HepG2 (cell line): Measurements from ENCODE around the gene SLC6A6. TPM values are rescaled to one million over a fixed set of nuclear protein-coding genes. Genes with fewer than 3 reads are reported as not detected.

Experiments
- ATAC-seq: fragments of 200-7000 bp; cut with Tn5 transposase; 3 replicates; pipeline ENCODE4 v1.9.1; 2020; ENCODE audit warnings: mild to moderate bottlenecking, moderate library complexity
- BruUV-seq: library from RNA; stranded (reverse); fragments of 400-500 nt; replicated peaks from 2 replicates; lab custom pipeline; 2021; lab: Mats Ljungman, UMichigan
- CTCF ChIA-PET: fragments of 300-600 bp; formaldehyde crosslinking; extraction: SDS; loops from one replicate; lab custom pipeline; 2021; ENCODE audit warnings: low total read pairs, inconsistent platforms, low intra/inter-chr PET ratio; lab: Yijun Ruan, JAX
- POLR2A ChIA-PET: fragments of 350-600 bp; sonication (Branson Sonifier 250); formaldehyde crosslinking; loops from one replicate; lab custom pipeline; 2020; ENCODE audit warnings: antibody characterized with exemption, inconsistent platforms; lab: Yijun Ruan, JAX
- DNase-seq: peaks from one replicate; pipeline ENCODE4 v3.0.0-alpha.2; 2015; ENCODE audit warnings: low spot score
- FAIRE-seq: peaks from 3 replicates; lab custom pipeline; 2011; peaks lifted over from hg19 to GRCh38; lab: Jason Lieb, UNC
- H2AFZ ChIP-seq: one replicate; pipeline ENCODE4 v1.6.1; 2011; ENCODE audit warnings: low read length, inconsistent platforms
- H3K27ac ChIP-seq: fragments of 300-600 bp; 3 replicates; pipeline ENCODE4 v1.8.0; 2011; ENCODE audit warnings: mixed run types, mild to moderate bottlenecking, mixed read lengths, low read length, inconsistent platforms; ENCODE audit not compliant: insufficient read depth; ENCODE audit errors: extremely low read length
- H3K27me3 ChIP-seq, 2 experiments: fragments of 200-600 bp in 1 of 2; 2 replicates in 1 of 2; 3 replicates in 1 of 2; pipeline versions ENCODE4 v1.6.0 to v1.8.0; 2011; ENCODE audit warnings: low read length in 2 of 2, mild to moderate bottlenecking in 2 of 2, moderate library complexity in 2 of 2, inconsistent platforms in 1 of 2; ENCODE audit not compliant: insufficient read depth in 2 of 2, control insufficient read depth in 1 of 2
- H3K36me3 ChIP-seq, 2 experiments: fragments of 200-600 bp in 1 of 2; replicated peaks in 1 of 2; 2 replicates in 1 of 2; 3 replicates in 1 of 2; pipeline versions ENCODE4 v1.5.1 to v1.8.0; 2011; ENCODE audit warnings: low read length in 2 of 2, inconsistent platforms in 1 of 2; ENCODE audit not compliant: insufficient read depth in 2 of 2, control insufficient read depth in 1 of 2
- H3K4me1 ChIP-seq: 2 replicates; pipeline ENCODE4 v1.5.1; 2012; ENCODE audit warnings: low read length, inconsistent platforms; ENCODE audit not compliant: insufficient read depth
- H3K4me2 ChIP-seq: 2 replicates; pipeline ENCODE4 v1.6.0; 2011; ENCODE audit warnings: low read depth, low read length, inconsistent platforms
- H3K4me3 ChIP-seq, 3 experiments: fragments of 200-600 bp in 1 of 3; sonication (generic), shearing (Covaris generic) in 1 of 3; replicated peaks in 1 of 3; 2 replicates each; pipeline ENCODE4 v1.5.1; 2011 to 2016; ENCODE audit warnings: low read length in 3 of 3, inconsistent platforms in 2 of 3, low read depth in 2 of 3, mild to moderate bottlenecking in 2 of 3, control low read depth in 1 of 3, mixed read lengths in 1 of 3; ENCODE audit not compliant: insufficient read depth in 1 of 3
- H3K79me2 ChIP-seq: one replicate; pipeline ENCODE4 v1.6.1; 2011; ENCODE audit warnings: low read length, inconsistent platforms; ENCODE audit not compliant: insufficient read depth
- H3K9ac ChIP-seq: 2 replicates; pipeline ENCODE4 v1.6.0; 2011; ENCODE audit warnings: mild to moderate bottlenecking, low read depth, low read length, inconsistent platforms; ENCODE audit not compliant: insufficient read depth
- H3K9me3 ChIP-seq: 2 replicates; pipeline ENCODE4 v1.5.1; 2012; ENCODE audit warnings: mild to moderate bottlenecking, low read length
- H4K20me1 ChIP-seq: 2 replicates; pipeline ENCODE4 v1.6.0; 2011; ENCODE audit warnings: inconsistent platforms, mild to moderate bottlenecking, low read length, moderate library complexity; ENCODE audit not compliant: insufficient read depth
- NR2F6 ChIP-seq, 2 experiments: IDR thresholded peaks; 2 replicates each; pipeline ENCODE4 v1.6.1; 2016; ENCODE audit warnings: antibody characterized with exemption in 1 of 2, mild to moderate bottlenecking in 1 of 2
- PRDM15 ChIP-seq: sonication (generic); formaldehyde crosslinking; IDR thresholded peaks from 2 replicates; pipeline ENCODE4 v1.4.0; 2020; ENCODE audit warnings: missing genetic modification reagents
- REL ChIP-seq: sonication (generic); formaldehyde crosslinking; conservative IDR thresholded peaks from 2 replicates; pipeline ENCODE4 v1.8.0; 2022; ENCODE audit warnings: mild to moderate bottlenecking, missing genetic modification reagents, moderate library complexity
- ZNF232 ChIP-seq: sonication (generic); formaldehyde crosslinking; IDR thresholded peaks from 2 replicates; pipeline ENCODE4 v1.4.0; 2020; ENCODE audit warnings: missing genetic modification reagents, borderline replicate concordance
- ZNF44 ChIP-seq: sonication (generic); formaldehyde crosslinking; IDR thresholded peaks from 2 replicates; pipeline ENCODE4 v1.5.1; 2020; ENCODE audit warnings: mild to moderate bottlenecking, missing genetic modification reagents
- ZNF468 ChIP-seq: sonication (generic); formaldehyde crosslinking; IDR thresholded peaks from 2 replicates; pipeline ENCODE4 v1.8.0; 2022; ENCODE audit warnings: mild to moderate bottlenecking, moderate library complexity, missing genetic modification reagents
- ZNF878 ChIP-seq: sonication (generic); formaldehyde crosslinking; IDR thresholded peaks from 2 replicates; pipeline ENCODE4 v1.8.1; 2023; ENCODE audit warnings: mild to moderate bottlenecking, missing genetic modification reagents, moderate library complexity
- ZNF883 ChIP-seq: sonication (generic); formaldehyde crosslinking; IDR thresholded peaks from 2 replicates; pipeline ENCODE4 v1.5.1; 2020; ENCODE audit warnings: mild to moderate bottlenecking, missing genetic modification reagents; ENCODE audit errors: not compliant biosample characterization
- WGBS: methylation state at CpG from one replicate; pipeline ENCODE4 v1.1.6; 2017; ENCODE audit warnings: low lambda C conversion rate; 5-methylcytosine and 5-hydroxymethylcytosine counted together
- in situ Hi-C: cut with HindIII; loops from 2 replicates; pipeline ENCODE4 v1.10.0; 2017; ENCODE audit warnings: low pct_unique_long_range_greater_than_20kb; ENCODE audit not compliant: extremely low pct_ligation_motif_present
- intact Hi-C: fragments of 100-400 bp; cut with micrococcal nuclease; formaldehyde crosslinking; loops from one replicate; pipeline ENCODE4 v1.10.0; 2022; ENCODE audit not compliant: unreplicated experiment
- polyA plus RNA-seq, 8 experiments: library from polyadenylated mRNA; depleted of rRNA in 3 of 8; stranded (reverse) in 7 of 8; unstranded in 1 of 8; fragments of >200 nt; fragmentation: Illumina TruSeq in 4 of 8; extraction: Trizol in 4 of 8; gene quantifications; 2 replicates each; pipeline versions ENCODE4 v1.2.1 to v1.2.3, GENCODE V29; 2011 to 2016; ENCODE audit warnings: low read depth in 4 of 8, missing spikeins in 1 of 8, mixed read lengths in 1 of 8; ENCODE audit not compliant: insufficient read depth in 1 of 8
- total RNA-seq, 5 experiments: library from RNA; depleted of rRNA; stranded (reverse); fragments of >200 nt; fragmentation: Illumina TruSeq; extraction: Trizol; gene quantifications; 2 replicates each; pipeline ENCODE4 v1.2.3, GENCODE V29; 2016; ENCODE audit warnings: low read depth in 1 of 5
- TF ChIP-seq, protein P1 (sequence below): sonication (generic); formaldehyde crosslinking; IDR thresholded peaks from 2 replicates; pipeline ENCODE4 v1.4.0; 2020; ENCODE audit warnings: mild to moderate bottlenecking, missing genetic modification reagents, borderline replicate concordance

SLC6A6 gene
- total and polyA plus RNA-seq, 2 of the 13 experiments (the other 11 are each of a cell fraction or from before 2014, with no cell fraction given), result 14.1 to 20.7 TPM

- ChIA-PET CTCF (no interaction called here), POLR2A (no interaction called here)
- no peak overlapping the region for H3K9ac ChIP-seq
- no peaks in the 10 kb centered on the region for H4K20me1 ChIP-seq
- no peaks in the 10 kb centered on the region for H3K79me2 ChIP-seq
- H3K4me3 ChIP-seq, result no peak overlapping the region
- no peak for FAIRE-seq
- peaks cover 19% of the 10 kb centered on the region for H3K4me1 ChIP-seq
- intact Hi-C loops, result no loop called here
- TF ChIP-seq, protein P1, sequence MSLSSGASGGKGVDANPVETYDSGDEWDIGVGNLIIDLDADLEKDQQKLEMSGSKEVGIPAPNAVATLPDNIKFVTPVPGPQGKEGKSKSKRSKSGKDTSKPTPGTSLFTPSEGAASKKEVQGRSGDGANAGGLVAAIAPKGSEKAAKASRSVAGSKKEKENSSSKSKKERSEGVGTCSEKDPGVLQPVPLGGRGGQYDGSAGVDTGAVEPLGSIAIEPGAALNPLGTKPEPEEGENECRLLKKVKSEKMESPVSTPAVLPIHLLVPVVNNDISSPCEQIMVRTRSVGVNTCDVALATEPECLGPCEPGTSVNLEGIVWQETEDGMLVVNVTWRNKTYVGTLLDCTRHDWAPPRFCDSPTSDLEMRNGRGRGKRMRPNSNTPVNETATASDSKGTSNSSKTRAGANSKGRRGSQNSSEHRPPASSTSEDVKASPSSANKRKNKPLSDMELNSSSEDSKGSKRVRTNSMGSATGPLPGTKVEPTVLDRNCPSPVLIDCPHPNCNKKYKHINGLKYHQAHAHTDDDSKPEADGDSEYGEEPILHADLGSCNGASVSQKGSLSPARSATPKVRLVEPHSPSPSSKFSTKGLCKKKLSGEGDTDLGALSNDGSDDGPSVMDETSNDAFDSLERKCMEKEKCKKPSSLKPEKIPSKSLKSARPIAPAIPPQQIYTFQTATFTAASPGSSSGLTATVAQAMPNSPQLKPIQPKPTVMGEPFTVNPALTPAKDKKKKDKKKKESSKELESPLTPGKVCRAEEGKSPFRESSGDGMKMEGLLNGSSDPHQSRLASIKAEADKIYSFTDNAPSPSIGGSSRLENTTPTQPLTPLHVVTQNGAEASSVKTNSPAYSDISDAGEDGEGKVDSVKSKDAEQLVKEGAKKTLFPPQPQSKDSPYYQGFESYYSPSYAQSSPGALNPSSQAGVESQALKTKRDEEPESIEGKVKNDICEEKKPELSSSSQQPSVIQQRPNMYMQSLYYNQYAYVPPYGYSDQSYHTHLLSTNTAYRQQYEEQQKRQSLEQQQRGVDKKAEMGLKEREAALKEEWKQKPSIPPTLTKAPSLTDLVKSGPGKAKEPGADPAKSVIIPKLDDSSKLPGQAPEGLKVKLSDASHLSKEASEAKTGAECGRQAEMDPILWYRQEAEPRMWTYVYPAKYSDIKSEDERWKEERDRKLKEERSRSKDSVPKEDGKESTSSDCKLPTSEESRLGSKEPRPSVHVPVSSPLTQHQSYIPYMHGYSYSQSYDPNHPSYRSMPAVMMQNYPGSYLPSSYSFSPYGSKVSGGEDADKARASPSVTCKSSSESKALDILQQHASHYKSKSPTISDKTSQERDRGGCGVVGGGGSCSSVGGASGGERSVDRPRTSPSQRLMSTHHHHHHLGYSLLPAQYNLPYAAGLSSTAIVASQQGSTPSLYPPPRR (CRISPR knock-in tag), result no peak
- TF ChIP-seq ZNF878 (CRISPR knock-in tag) (no peak), PRDM15 (CRISPR knock-in tag) (no peak), ZNF232 (CRISPR knock-in tag) (no peak), ZNF883 (CRISPR knock-in tag) (no peak), NR2F6 (IDR thresholded peaks at IDR 0.05) (no peak), NR2F6 (CRISPR knock-in tag; IDR thresholded peaks at IDR 0.05) (no peak), REL (CRISPR knock-in tag) (no peak), ZNF468 (no peak), ZNF44 (CRISPR knock-in tag) (no peak)
- TF ChIP-seq, all 625 proteins: peak for 0
- Histone ChIP-seq H3K27me3 (no peaks in the 10 kb centered on the region), H3K9me3 (no peaks in the 10 kb centered on the region), H2AFZ (no peak overlapping the region), H3K4me2 (no peak overlapping the region), H3K36me3 (peaks cover 6 to 46% of the 10 kb centered on the region in 2 experiments; a peak in 4 of 5 replicates), H3K27ac (no peak overlapping the region)
- no TSS peak for BruUV-seq
- no peak for DNase-seq
- WGBS, result 89% methylated on average over 8 of the region's 8 CpGs
- in situ Hi-C loops, result no loop called here
- ATAC-seq, result no peak
Measured at GRCh38 chr3:14454639-14455310, 52.4 kb downstream of the SLC6A6 start.
